ENCODE results near the gene OGFR. TPM values are rescaled to one million over a fixed set of nuclear protein-coding genes. Genes with fewer than 3 reads are reported as not detected.

Gene OGFR
- total and polyA plus RNA-seq, 2 experiments from 2014 or later: 9.6 to 50.6 TPM

DNA sequence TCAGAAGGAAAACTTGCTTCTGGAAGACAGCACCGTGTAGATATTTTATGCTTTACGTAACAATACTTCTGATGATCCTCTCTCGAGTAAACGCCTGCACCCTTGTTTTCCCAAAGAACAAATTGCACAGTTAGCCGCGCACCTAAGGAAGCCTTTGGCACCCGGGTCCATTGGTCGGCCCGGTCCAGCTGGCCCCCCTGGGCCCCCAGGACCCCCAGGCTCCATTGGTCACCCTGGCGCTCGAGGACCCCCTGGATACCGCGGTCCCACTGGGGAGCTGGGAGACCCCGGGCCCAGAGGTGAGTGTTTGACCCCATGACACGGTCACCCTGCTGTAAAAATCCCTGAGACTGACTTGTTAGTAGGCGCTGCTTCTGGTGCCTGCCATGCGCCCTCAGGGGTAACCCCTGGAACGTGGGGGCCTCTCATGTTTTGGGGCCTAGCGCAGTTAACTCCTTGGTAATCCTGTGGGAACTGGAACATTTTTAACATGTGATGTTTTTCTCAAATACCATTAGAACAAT is 32.4 kb downstream of the OGFR start:
- Mint-ChIP-seq H3K27ac (no peak overlapping the region), H3K4me1 (peaks cover 27% of the 10 kb centered on the region), H3K4me3 (no peak overlapping the region), H3K36me3 (ENCODE audit: low read depth) (peaks cover 35% of the 10 kb centered on the region), H3K9me3 (no peaks in the 10 kb centered on the region; the same call in 2 of the 3 replicates), H3K27me3 (ENCODE audit: insufficient read depth, low read depth, poor library complexity) (peaks cover 18% of the 10 kb centered on the region)
- no peaks in the 10 kb centered on the region for H3K9me2 ChIP-seq (ENCODE audit: insufficient read depth)
- no peak overlapping the region for H3K27ac ChIP-seq (ENCODE audit: low read depth)
- no peaks in the 10 kb centered on the region for H3K4me1 ChIP-seq (ENCODE audit: insufficient read depth)
- H4K20me1 ChIP-seq (replicated peaks; ENCODE audit: insufficient read depth): no peaks in the 10 kb centered on the region
- DNase-seq (ENCODE audit: low spot score) (no peak), ATAC-seq (no peak)
- no peaks in the 10 kb centered on the region for H3K79me2 ChIP-seq (replicated peaks; ENCODE audit: insufficient read depth)
- 0 out of 2 replicates have a peak, but pooled peaks cover 7% of the 10 kb centered on the region for H3K36me3 ChIP-seq (ENCODE audit: insufficient read depth)
- H2AFZ ChIP-seq: no peak overlapping the region
- H3K27me3 ChIP-seq (ENCODE audit: insufficient read depth): no peaks in the 10 kb centered on the region
- no peak overlapping the region for H3K4me3 ChIP-seq
- no peaks in the 10 kb centered on the region for H3F3A ChIP-seq (replicated peaks; ENCODE audit: low read depth)
- no peak overlapping the region for H3K4me2 ChIP-seq
- TF ChIP-seq EZH2phosphoT487 (IDR thresholded peaks at IDR 0.05; ENCODE audit: unreplicated experiment) (no peak), ZNF331 (CRISPR knock-in tag; IDR thresholded peaks at IDR 0.05; ENCODE audit: low read depth) (no peak), CREB1 (CRISPR knock-in tag; IDR thresholded peaks at IDR 0.05; ENCODE audit: low read depth) (no peak), POLR2AphosphoS5 (IDR thresholded peaks at IDR 0.05; ENCODE audit: low read depth) (no peak), JUNB (IDR thresholded peaks at IDR 0.05; ENCODE audit: unreplicated experiment) (no peak)
- TF ChIP-seq, protein P1, sequence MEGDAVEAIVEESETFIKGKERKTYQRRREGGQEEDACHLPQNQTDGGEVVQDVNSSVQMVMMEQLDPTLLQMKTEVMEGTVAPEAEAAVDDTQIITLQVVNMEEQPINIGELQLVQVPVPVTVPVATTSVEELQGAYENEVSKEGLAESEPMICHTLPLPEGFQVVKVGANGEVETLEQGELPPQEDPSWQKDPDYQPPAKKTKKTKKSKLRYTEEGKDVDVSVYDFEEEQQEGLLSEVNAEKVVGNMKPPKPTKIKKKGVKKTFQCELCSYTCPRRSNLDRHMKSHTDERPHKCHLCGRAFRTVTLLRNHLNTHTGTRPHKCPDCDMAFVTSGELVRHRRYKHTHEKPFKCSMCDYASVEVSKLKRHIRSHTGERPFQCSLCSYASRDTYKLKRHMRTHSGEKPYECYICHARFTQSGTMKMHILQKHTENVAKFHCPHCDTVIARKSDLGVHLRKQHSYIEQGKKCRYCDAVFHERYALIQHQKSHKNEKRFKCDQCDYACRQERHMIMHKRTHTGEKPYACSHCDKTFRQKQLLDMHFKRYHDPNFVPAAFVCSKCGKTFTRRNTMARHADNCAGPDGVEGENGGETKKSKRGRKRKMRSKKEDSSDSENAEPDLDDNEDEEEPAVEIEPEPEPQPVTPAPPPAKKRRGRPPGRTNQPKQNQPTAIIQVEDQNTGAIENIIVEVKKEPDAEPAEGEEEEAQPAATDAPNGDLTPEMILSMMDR (conservative IDR thresholded peaks at IDR 0.05; ENCODE audit: low read depth in 2 of 2): no peak
- TF ChIP-seq, protein P2, sequence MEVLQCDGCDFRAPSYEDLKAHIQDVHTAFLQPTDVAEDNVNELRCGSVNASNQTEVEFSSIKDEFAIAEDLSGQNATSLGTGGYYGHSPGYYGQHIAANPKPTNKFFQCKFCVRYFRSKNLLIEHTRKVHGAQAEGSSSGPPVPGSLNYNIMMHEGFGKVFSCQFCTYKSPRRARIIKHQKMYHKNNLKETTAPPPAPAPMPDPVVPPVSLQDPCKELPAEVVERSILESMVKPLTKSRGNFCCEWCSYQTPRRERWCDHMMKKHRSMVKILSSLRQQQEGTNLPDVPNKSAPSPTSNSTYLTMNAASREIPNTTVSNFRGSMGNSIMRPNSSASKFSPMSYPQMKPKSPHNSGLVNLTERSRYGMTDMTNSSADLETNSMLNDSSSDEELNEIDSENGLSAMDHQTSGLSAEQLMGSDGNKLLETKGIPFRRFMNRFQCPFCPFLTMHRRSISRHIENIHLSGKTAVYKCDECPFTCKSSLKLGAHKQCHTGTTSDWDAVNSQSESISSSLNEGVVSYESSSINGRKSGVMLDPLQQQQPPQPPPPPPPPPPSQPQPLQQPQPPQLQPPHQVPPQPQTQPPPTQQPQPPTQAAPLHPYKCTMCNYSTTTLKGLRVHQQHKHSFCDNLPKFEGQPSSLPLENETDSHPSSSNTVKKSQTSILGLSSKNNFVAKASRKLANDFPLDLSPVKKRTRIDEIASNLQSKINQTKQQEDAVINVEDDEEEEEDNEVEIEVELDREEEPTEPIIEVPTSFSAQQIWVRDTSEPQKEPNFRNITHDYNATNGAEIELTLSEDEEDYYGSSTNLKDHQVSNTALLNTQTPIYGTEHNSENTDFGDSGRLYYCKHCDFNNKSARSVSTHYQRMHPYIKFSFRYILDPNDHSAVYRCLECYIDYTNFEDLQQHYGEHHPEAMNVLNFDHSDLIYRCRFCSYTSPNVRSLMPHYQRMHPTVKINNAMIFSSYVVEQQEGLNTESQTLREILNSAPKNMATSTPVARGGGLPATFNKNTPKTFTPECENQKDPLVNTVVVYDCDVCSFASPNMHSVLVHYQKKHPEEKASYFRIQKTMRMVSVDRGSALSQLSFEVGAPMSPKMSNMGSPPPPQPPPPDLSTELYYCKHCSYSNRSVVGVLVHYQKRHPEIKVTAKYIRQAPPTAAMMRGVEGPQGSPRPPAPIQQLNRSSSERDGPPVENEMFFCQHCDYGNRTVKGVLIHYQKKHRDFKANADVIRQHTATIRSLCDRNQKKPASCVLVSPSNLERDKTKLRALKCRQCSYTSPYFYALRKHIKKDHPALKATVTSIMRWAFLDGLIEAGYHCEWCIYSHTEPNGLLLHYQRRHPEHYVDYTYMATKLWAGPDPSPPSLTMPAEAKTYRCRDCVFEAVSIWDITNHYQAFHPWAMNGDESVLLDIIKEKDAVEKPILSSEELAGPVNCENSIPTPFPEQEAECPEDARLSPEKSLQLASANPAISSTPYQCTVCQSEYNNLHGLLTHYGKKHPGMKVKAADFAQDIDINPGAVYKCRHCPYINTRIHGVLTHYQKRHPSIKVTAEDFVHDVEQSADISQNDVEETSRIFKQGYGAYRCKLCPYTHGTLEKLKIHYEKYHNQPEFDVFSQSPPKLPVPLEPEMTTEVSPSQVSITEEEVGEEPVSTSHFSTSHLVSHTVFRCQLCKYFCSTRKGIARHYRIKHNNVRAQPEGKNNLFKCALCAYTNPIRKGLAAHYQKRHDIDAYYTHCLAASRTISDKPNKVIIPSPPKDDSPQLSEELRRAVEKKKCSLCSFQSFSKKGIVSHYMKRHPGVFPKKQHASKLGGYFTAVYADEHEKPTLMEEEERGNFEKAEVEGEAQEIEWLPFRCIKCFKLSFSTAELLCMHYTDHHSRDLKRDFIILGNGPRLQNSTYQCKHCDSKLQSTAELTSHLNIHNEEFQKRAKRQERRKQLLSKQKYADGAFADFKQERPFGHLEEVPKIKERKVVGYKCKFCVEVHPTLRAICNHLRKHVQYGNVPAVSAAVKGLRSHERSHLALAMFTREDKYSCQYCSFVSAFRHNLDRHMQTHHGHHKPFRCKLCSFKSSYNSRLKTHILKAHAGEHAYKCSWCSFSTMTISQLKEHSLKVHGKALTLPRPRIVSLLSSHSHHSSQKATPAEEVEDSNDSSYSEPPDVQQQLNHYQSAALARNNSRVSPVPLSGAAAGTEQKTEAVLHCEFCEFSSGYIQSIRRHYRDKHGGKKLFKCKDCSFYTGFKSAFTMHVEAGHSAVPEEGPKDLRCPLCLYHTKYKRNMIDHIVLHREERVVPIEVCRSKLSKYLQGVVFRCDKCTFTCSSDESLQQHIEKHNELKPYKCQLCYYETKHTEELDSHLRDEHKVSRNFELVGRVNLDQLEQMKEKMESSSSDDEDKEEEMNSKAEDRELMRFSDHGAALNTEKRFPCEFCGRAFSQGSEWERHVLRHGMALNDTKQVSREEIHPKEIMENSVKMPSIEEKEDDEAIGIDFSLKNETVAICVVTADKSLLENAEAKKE (CRISPR knock-in tag; IDR thresholded peaks at IDR 0.05): no peak
- TF ChIP-seq, protein P3, sequence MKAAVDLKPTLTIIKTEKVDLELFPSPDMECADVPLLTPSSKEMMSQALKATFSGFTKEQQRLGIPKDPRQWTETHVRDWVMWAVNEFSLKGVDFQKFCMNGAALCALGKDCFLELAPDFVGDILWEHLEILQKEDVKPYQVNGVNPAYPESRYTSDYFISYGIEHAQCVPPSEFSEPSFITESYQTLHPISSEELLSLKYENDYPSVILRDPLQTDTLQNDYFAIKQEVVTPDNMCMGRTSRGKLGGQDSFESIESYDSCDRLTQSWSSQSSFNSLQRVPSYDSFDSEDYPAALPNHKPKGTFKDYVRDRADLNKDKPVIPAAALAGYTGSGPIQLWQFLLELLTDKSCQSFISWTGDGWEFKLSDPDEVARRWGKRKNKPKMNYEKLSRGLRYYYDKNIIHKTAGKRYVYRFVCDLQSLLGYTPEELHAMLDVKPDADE (IDR thresholded peaks at IDR 0.05): no peak
- TF ChIP-seq, protein P4, sequence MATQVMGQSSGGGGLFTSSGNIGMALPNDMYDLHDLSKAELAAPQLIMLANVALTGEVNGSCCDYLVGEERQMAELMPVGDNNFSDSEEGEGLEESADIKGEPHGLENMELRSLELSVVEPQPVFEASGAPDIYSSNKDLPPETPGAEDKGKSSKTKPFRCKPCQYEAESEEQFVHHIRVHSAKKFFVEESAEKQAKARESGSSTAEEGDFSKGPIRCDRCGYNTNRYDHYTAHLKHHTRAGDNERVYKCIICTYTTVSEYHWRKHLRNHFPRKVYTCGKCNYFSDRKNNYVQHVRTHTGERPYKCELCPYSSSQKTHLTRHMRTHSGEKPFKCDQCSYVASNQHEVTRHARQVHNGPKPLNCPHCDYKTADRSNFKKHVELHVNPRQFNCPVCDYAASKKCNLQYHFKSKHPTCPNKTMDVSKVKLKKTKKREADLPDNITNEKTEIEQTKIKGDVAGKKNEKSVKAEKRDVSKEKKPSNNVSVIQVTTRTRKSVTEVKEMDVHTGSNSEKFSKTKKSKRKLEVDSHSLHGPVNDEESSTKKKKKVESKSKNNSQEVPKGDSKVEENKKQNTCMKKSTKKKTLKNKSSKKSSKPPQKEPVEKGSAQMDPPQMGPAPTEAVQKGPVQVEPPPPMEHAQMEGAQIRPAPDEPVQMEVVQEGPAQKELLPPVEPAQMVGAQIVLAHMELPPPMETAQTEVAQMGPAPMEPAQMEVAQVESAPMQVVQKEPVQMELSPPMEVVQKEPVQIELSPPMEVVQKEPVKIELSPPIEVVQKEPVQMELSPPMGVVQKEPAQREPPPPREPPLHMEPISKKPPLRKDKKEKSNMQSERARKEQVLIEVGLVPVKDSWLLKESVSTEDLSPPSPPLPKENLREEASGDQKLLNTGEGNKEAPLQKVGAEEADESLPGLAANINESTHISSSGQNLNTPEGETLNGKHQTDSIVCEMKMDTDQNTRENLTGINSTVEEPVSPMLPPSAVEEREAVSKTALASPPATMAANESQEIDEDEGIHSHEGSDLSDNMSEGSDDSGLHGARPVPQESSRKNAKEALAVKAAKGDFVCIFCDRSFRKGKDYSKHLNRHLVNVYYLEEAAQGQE (IDR thresholded peaks at IDR 0.05; ENCODE audit: unreplicated experiment): no peak

Data from GM23338 (cell line).